GM19468 (cell line): ENCODE data around the gene RASGRF1.
"Not testable (repeated sequence)": the region's sequence is repeated elsewhere in the genome, so short reads cannot be mapped to it uniquely, and the experiment has no call there.

Experiments used
- ATAC-seq: cut with Tn5 transposase; IDR thresholded peaks from one replicate; pipeline ENCODE4 v1.9.1; 2021; ENCODE audit warnings: mild to moderate bottlenecking, moderate library complexity, moderate number of reproducible peaks; ENCODE audit not compliant: unreplicated experiment; ENCODE audit errors: extremely low read depth

Gene RASGRF1

GRCh38 chr15:78943692-78944091 lies 146.9 kb downstream of the RASGRF1 start:
- no peak for ATAC-seq

GRCh38 chr15:78942741-78943140 lies 147.8 kb downstream of the RASGRF1 start:
- no peak for ATAC-seq

- peak; percentile 64 for ATAC-seq
Measured at GRCh38 chr15:78938658-78939488, 151.7 kb downstream of the RASGRF1 start.

GRCh38 chr15:78937132-78937739 lies 153.3 kb downstream of the RASGRF1 start:
- ATAC-seq = no peak

GRCh38 chr15:78934655-78935023 lies 155.9 kb downstream of the RASGRF1 start:
- ATAC-seq = no peak

- ATAC-seq = no peak
Measured at GRCh38 chr15:78933823-78934654, 156.5 kb downstream of the RASGRF1 start.

- no peak for ATAC-seq
Measured at GRCh38 chr15:78933187-78933822, 157.3 kb downstream of the RASGRF1 start.

GRCh38 chr15:78932258-78932808 lies 158.2 kb downstream of the RASGRF1 start:
- ATAC-seq = no peak

- no peak for ATAC-seq
Measured at GRCh38 chr15:78931439-78932257, 158.9 kb downstream of the RASGRF1 start.

DNA sequence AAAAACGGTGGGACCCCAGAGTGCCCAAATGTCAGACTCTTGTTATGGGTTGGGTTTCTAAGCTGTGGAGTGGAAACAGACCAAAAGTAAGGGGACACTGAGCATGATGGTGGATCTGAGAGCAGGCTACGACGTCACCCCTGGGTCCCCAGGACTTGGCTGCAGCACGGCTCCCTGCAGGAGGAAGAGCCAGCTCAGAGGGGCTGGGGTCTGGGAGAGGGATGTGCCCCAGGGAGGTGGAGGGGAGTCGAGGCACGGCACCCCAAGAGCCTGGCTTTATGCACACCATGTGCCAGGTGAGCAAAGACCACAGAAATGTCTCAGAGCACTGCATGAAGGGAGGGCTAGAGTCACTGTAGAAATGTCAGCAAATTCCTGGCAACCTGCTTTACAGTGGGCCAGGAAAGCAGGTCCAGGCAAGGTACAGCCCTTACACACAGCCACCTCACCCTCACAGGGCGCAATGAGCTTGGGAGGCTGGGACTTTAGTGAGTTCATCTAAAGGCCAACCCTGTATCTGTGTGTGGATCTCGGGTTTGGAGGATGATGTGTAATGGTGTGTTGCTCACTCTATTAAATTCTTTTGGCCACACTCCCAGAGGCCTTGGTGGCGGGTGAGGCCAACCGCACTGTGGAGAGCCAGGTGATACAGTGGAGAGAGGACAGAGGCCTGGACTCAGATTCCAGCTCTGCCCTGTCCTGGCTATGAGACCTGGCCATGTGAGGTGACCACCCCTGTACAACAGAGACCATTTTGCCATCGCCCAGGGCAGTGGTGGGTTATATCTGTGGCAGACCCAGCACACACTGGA lies 159.8 kb downstream of the RASGRF1 start:
- ATAC-seq = no peak

- no peak for ATAC-seq
Measured at GRCh38 chr15:78929536-78930264, 160.9 kb downstream of the RASGRF1 start.

GRCh38 chr15:78928616-78929093 lies 161.9 kb downstream of the RASGRF1 start:
- ATAC-seq = no peak

DNA sequence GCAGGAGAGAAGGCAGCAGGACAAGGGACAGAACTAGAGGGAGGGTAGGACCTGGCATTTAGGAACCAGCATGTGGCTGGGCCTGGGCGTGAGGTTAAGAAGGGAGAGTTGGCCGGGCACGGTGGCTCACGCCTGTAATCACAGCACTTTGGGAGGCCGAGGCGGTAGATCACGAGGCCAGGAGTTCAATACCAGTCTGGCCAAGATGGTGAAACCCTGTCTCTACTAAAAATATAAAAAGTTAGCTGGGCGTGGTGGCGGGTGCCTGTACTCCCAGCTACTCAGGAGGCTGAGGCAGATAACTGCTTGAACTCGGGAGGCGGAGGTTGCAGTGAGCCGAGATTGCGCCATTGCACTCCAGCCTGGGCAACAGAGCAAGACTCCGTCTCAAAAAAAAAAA lies 162.4 kb downstream of the RASGRF1 start:
- ATAC-seq = not testable (repeated sequence)

DNA sequence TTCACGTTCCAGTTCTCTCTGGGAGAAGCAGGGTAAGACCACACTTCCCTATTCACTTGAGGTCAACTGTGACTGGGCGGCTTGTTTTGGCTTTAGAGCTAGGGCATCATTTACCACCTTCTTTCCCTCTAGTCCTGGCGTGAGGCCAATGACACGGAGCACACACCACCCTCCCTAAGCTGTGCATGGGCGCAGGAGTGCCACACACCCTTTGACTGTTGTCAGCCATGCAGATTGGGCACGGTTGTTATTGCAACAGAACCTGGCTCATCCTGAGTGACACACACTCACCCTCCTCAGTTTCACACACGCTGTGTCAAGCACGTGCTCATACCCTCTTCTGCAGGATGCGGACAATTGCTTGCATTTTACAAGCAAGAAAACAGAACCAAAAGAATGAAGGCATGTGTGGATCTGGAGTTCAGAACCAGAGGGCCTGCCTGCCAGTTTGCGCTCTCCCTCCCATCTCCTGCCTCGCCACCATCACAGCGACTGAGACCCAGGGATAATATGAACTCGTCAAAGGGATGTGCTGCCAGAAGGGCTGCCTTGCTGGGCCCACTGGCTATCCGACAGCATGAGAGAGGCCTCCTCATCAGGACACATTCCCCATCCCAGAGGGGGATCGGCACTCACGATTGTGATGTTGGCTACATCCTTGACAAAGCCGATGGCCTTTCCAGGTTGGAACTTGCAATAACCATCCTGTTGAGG lies 163.3 kb downstream of the RASGRF1 start:
- ATAC-seq = no peak

- no peak for ATAC-seq
Measured at GRCh38 chr15:78925956-78926743, 164.4 kb downstream of the RASGRF1 start.

GRCh38 chr15:78925076-78925624 lies 165.4 kb downstream of the RASGRF1 start:
- ATAC-seq = no peak
